GM04504 (cell line): ENCODE results near the gene C9orf50.
"Not testable (repeated sequence)": the region's sequence is repeated elsewhere in the genome, so short reads cannot be mapped to it uniquely, and the experiment has no call there.

Experiments
- DNase-seq: peaks from one replicate; pipeline ENCODE4 v3.0.0-alpha.2; 2012; ENCODE audit warnings: low read depth

C9orf50 gene, protein sequence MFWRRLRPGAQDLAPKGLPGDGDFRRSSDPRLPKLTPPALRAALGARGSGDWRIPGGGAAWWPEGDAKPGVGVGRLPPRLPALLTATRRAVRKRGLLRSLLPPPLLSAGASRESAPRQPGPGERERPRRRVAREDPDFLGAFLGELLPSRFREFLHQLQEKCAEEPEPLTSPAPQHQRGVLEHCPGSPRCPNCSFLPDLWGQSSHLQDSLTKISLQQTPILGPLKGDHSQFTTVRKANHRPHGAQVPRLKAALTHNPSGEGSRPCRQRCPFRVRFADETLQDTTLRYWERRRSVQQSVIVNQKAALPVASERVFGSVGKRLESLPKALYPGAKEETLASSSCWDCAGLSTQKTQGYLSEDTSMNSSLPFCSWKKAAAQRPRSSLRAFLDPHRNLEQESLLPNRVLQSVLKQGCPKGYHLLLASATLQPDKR

DNA sequence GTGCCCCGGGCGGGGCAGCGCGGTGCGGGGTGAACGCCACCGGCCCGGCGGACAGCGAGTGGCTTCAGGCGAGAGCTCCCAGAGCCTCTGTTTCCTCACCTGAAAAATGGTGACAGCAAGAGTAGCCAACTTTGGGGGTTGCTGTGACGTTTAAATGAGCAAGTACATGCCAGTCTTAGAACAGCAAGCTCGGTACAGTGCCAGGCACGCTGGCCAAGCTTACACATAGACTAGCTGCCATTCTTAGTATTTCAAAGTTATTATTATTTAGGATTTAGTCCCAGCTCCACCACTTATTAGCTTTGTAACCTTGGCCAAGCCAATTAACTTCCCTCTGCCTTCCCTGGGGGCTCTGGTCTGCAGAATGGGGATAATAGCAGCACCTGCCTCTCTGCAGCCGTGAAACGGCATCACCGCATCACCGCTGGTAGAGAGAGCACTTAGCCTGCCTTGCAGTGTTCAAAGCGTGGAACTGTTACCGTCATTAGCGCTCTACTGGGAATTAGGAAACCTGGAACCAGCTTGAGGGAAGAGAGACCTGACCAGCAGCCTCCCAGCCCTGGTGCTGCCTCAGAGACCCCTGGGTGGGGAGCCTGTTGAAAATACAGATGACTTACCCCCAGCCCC is at the start of gene C9orf50:
TSS of gene C9orf50 (minus strand) at position 433 of the 627 bp plus-strand sequence. CDS start 527 bp downstream, outside the sequence.
- no peak for DNase-seq

DNA sequence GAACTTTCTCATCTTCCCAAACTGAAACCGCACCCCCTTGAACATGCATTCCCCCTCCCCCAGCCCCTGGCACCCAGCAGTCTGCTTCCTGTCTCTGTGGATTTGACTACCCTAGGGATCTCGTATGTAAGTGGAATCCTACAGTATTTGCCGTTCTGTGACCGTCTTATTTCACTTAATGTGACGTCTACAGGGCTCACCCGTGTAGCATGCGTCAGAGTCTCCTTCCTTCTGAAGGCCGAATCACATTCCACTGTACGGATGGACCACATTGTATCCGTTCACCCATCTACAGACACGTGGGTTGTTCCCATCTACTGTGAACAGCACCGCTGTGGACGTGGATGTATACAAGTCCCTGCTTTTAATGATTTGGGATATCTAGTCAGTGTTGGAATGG is 49.0 kb upstream of the C9orf50 start:
- DNase-seq, result no peak

DNA sequence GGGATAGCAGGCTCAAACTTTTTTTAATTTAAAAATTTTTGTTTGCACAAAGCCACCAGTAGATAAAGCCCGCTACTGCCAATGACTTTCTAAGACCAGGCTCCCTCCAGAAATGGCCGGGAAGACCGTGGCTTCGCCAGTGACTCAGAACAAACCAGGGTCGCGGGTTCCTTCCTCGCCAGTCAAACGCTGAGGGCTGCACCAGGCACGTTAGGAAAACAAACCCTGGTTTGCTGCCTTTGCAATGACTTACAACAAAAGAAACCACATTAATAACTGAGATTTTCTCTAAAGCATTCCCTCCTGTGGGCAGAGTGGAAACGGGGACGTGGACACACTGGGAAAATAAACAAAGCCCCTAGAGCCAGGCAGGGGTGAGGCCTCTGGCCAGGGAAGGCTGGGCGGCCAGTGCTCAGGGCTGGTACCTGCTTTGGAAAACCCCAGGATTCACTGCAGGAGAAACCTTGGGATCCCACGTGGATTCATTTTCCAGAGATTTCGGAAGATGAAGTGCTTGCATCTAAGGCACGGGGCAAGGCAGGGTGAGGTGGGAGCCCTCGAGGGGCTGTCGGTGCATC is 48.3 kb upstream of the C9orf50 start:
- DNase-seq, result peak; percentile 60

DNA sequence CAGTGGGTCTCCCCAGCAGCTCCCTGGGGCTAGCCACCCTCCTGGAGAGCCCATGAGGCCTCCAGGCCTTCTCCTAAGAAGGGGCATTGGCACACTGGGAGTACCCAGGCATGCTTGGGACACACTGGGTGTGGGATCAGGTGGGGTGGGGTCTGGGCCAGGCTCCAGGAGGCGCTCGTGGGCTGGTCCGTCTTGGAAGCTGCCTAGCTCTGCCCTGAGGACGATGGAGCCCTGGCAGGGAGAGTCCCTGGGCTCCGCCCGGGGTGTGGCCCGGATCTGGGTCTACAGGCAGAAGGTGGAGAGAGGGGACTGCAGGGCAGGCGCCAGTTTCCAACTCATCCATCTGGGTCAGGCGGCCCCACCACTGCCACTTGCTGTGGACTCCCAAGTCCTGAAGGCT is 46.9 kb upstream of the C9orf50 start:
- no peak for DNase-seq

DNA sequence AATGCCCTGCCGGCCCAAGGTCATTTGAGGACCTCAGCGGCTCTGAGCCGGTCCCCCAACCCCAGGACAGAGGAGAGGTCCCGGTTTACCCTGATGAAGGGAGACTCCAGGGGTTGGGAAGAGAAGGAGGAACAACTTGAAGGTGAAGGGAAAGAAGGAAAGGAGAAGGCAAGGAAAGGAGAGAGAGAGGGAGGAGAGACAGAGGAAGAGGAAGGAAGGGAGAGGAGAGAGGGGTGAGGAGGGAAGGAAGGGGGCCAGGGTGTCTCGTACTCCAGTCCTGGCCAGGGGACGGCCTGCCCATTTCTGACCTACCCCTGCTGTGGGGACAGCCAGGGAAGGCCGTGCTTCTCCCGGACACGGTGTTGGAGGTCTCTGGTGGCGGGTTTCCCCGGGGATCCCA is 46.5 kb upstream of the C9orf50 start:
- DNase-seq, result no peak

DNA sequence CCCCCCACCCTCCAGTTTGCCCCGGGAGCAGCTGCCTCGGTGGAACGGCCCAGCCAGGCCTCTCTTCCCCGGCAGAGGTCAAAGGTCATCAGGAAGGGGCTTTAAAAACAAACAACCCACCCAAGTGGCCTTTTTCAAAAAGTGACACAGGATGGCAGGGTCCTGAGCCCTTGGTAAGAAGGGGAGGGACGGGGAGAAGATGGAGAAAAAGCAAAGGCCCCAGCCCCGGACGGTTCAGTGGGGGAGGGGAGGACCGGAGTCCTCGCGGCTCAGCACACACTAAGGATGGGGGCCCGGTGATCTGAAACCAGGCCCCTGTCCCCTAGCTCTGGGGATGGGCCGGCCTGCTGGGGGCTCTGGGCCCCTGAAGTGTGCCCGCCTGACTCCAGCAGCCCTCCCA is 45.7 kb upstream of the C9orf50 start:
- DNase-seq, result no peak

DNA sequence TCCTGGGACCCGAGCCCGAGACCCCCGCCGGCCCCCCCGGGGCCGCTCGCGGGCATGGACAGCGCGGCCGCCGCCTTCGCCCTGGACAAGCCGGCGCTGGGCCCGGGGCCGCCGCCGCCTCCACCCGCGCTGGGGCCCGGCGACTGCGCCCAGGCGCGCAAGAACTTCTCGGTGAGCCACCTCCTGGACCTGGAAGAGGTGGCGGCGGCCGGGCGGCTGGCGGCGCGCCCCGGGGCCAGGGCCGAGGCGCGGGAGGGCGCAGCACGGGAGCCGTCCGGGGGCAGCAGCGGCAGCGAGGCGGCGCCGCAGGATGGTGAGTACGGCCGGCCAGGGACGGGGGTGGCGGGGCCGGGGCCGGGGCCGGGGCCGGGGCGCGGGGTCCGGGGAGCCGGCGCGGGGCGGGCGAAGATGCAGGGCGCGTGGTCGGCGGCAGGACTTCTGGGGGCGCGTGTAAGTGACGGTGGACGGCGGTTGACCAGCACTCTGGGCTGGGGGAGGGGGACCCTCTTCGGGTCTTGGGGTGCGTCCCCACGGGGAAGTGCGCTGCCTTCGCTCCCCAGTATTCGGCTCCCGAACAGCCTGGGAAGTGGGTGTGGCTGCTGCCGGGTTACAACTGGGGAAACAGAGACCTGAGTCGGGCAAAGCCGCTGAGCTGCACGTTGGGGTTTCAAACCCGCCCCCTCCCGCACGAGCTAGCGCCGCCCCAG is 45.1 kb upstream of the C9orf50 start:
- DNase-seq, result no peak

DNA sequence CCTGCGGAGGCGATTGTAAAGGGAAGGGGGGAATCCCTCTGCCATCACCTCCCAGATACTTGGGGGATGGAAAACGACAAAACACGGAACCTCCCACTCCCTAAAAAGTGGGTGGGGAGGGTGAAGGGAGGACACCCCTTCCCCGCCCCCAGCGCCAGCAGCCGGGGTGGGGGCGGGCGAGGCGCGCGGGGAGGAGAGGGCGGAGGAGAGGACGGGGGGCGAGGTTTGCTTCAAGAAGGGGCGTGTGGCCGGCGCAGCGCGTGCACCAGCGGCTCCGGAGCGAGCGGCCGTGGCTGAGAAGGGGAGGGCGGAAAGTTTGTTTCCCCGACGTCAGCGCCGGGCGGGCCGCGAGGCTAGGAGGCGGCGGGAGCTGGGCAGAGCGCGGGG is 44.5 kb upstream of the C9orf50 start, which contains the start of gene PRRX2:
TSS of gene PRRX2 (plus strand) at position 259 of the 387 bp plus-strand sequence. CDS start 221 bp downstream, outside the sequence.
- peak; percentile 50 for DNase-seq

DNA sequence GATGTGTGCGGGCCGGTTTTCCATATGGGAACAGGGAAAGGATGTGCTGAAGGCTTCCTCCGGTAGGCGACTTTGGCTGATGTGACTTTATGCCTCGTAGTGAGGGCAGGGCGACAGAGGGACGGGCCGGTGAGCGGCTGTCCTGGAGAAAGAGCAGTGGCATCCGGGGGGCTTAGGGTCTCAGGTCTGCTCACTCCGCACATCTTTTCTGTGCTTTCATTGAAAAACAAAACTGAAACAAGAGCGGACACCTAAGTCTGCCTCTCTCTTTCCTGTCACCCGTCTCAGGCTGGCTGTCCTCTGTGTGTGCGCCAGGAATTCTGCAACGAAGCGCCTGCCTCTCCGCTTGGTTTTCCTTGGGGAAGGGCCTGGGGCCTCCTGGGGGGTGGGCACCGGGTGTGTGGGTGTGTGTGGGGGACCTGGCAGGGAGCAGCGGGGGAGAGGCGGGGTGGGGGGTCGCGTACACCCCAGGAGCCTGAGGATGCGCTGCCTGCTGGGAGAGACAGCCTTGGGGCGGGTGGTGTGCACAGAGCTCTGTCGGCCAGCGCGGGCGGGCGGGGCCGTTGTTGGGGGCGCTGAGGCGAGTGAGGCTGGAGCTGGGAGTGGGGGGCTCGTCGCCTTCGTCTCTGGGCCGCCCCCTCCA is 44.0 kb upstream of the C9orf50 start:
- DNase-seq, result no peak

DNA sequence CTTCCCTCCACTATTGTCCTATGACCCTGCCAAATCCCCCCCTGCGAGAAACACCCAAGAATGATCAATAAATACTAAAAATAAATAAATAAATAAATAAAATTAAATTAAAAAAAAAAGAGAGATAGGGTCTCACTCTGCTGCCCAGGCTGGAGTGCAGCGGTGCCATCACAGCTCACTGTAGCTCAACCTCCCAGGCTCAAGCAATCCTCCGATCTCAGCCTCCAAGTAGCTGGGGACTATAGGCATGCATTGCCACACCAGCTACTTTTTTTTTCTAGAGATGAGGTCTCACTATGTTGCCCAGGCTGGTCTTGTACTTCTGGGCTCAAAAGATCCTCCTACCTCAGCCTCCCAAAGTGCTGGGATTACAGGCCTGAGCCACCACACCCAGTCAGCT is 41.3 kb upstream of the C9orf50 start:
- not testable (repeated sequence) for DNase-seq

DNA sequence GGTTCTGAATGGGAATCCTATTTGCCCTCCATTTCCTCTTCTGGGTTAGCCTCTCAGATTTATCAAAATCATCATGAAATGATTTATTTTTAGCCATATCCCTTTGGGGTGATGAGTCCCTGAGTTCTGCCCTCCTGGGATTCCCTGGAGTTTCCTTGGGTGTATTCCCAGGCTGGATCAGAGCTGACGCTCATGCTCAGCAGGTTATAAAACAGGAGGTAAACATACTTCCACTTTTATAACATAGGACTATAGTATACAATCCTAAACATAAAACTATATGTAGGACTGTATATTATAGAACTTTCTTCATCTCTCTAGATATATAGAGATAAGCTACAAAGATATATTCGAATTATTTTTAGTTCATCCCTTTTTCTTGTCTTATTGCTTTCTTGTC is 40.1 kb upstream of the C9orf50 start:
- DNase-seq, result no peak

DNA sequence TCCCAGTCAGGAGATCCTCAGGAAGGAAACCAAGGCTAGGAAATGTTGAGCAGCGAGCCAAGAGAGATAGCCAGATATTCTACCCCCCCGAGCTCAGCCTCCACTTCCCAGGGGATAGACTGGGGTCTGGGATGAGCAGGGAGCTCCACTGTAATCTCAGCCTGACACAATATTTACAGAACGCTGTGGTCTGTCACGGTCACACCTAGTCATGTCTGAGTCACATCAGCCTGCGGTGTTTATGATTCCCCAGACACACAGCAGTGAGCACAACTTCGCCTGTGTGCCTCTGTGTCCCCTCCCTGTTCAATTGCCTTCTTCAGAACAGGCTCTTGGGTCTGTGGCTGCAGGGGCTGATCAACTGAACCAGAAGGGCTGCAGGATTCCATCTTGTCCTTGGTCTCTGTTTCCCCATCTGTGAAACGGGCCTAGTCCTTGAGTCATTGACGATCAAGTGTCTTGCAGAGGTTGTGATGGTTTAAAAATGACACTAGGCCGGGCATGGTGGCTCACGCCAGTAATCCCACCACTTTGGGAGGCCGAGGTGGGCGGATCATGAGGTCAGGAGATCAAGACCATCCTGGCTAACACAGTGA is 36.0 kb upstream of the C9orf50 start:
- DNase-seq, result peak; percentile 51

DNA sequence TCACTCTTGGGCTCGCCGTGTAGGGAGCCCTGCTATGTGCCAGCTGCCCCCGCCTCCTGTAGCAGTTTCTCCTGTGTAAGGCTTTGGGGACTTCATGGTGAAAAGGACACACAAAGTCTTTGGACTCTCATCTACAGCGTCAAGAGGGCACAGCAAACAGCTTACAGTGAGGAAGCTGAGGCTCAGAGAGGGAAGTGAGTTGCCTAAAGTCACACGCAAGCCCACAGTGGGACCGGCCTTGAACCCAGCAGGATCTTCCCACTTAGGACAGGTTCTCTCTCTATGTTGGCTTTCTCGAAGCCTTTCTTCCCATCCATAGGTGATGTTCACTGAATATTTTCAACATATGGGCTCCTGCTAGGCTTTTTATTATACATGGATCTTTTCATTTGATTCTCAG is 34.8 kb upstream of the C9orf50 start:
- no peak for DNase-seq

DNA sequence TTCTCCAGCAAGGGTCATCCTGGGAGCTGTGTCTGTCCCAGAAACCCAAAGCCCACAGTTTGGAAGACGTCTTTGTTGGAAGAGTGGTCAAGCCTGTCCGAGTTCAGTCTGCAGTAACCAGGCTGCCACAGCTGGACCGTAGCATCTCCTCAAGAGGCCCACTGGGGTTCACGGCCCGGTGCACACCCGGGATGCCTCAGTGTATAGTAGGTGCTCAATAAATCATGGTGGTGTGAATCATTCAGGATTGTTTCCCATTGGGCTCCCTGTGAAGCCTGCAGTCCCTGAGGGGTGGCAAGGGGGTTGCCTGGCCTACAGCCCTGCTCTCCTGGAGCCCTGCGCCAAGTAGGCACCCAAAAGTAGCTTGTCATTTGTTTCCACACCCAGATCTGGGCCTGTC is 34.3 kb upstream of the C9orf50 start:
- no peak for DNase-seq

DNA sequence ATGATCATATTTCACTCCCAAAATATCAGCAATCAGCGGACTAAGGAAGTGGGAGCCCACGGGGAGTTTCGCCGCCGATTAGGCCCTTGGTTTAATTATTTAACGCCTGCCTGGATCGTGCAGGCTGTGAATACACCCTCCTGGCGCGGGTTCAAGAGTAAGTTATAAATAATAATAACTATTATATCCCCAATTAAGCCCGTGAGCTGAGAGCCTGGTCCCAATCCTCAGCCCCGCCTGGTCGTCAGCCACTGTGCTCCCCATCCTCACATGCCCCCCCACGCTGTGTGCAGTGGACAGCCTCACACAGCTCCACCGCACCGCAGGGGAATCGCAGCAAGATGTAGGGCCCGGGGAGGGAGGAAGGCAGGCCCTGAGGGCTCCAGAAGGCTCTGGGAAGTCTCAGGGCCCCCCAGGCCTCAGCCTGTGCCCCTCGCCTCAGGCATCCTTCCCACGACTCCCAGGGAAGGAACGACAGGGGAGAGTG is 33.7 kb upstream of the C9orf50 start:
- DNase-seq, result no peak

DNA sequence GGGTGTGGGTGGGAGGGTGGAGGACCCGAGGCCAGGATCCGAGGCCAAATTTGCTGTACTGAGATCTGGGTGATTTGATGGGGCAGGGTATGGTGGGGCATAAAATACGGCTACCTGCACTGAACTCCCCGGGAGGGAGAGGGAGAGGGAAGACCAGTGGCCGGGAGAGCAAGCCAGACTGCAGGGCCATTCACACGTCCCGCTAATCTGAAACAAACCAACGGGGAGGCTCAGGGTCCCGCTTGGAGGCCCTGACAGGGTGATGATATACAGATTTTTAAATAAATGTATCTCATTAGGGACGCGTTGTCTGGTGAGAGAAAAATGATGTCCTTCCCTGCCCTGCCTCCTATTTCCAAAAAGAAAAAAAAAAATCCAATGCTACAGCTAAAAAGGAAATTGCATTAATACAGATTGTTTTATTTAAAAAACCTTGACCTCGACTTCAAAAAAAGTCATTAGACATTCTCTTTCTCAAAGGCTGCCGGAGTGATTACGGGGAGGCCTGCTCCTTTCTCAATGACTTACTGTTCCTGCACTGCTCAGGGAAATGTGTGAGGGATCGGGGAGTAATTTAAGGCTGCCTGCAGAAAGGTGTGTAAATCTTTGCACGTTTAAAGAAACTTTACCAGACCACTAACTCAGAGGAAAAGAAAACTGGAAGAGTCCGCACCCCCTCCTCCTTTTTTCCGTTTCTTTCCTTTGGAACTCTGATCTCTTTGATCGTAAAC is 33.1 kb upstream of the C9orf50 start:
- DNase-seq, result no peak

DNA sequence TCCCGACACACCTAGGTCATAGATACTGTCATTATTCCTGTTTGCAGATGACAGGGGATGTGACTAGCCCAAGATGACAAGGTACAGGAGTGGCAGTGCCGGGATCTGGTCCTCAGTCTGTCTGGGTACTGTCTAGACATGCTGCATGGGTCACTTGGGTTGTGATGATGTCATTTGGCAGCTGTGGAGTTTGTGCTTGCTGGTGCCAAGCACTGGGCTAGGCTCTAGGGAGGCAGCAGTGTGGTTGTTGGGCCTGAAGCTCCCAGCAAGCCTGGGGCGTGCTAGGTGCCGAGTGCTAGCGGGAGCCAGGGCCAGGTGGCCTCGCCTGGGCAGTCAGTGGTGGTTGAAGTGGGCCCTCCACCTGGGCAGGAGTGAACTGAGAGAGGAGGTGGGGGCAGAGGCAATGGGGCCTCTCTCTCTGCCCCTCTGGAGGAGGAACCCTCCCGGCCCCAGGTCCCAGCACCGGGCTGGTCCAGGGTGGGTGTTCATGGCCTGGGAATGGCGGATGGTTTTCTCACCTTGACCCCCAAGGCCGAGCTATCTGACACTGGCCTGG is 29.9 kb upstream of the C9orf50 start:
- DNase-seq, result no peak

DNA sequence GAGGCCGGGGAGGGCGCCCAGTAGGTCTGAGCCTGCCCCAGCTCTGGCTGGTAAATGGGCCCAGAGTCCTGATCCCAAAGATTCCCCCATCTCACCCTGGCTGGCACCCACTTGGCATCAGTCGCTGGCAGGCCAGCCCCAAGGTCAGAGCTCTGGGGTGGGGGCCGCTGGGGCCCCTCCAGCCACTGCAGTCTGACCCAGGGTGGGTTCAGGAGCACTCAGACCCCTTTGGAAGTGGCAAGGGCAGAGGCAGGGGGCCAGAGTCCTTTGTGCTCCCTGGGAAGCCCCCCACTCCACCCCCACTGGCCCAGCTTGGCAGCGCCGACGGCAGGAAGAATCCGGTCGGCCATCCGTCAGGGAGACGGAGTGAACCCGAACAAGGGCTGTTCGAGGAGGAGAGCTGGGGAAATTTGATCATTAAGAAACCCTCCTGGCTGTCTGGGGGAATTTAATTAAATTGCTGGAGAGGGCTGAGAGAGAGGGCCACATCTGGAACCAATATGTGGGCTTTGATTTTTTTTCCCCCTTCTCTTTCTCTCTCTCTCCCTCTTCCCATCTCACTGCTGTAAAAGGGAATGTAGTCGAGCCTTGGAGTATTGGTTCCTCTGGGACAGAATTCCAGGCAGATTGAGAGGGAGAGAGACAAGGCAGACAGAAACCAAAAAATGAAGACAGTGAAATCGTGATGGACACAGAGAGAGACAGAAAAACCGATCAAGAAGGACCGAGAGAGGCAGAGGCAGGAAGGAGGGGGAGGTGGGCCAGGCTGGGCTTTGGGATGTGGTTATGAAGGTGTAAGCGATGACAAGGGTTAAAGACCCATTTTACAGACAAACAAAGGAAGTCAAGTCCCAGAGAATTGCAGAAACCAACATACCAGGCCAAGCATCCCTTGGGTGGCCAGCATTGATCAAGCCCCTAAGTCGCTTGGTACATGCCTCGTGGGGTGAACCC is 29.1 kb upstream of the C9orf50 start:
- DNase-seq, result no peak

DNA sequence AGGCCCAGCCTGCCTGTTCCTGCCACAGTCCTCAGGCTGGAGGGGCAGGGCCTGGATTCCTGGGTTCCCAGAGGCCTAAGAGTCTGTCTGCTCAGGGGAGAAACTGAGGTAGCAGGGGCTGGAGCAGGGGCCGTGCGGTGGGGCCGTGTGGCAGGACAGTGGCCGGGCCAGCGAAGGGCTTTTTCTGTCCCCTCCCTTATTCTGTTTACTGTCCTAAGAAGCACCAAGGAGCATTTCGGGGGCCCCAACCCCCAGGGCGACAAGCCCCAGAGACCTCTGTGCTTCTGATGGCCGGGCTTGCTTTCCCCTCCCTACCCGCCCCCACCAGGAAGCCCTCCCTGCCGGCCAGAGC is 27.8 kb upstream of the C9orf50 start:
- no peak for DNase-seq
